Measurements from ENCODE around the gene DLG2. TPM values are rescaled to one million over a fixed set of nuclear protein-coding genes. Genes with fewer than 3 reads are reported as not detected.

Gene DLG2
- total and polyA plus RNA-seq, 2 of the 8 experiments (the other 6 are each of a cell fraction or from before 2014, with no cell fraction given) = 1.7 to 14.3 TPM

GRCh38 chr11:84165139-84165538 is 1462.0 kb downstream of the DLG2 start:
- H3K56ac ChIP-seq (replicated peaks; ENCODE audit: insufficient read length, low read depth, low read length) = no peak overlapping the region
- no peak overlapping the region for H3K4ac ChIP-seq (replicated peaks; ENCODE audit: insufficient read length, low read depth, low read length)
- H3K18ac ChIP-seq (ENCODE audit: extremely low read depth, low read length) = no peak overlapping the region
- H2BK5ac ChIP-seq (ENCODE audit: low read depth, low read length) = no peak overlapping the region
- H2AK5ac ChIP-seq (ENCODE audit: low read depth, low read length) = no peak overlapping the region
- no peak overlapping the region for H3K4me3 ChIP-seq (ENCODE audit: extremely low read depth in 1 of 4, insufficient read depth in 2 of 4, low read depth in 3 of 4, low read length in 4 of 4)
- no peaks in the 10 kb centered on the region for H3K9me3 ChIP-seq (ENCODE audit: insufficient read depth in 2 of 2, low read depth in 1 of 2, low read length in 1 of 2)
- no peak overlapping the region for H2BK20ac ChIP-seq (ENCODE audit: low read length)
- DNase-seq (ENCODE audit: low read depth in 1 of 2, low spot score in 2 of 2) = no peak
- H3K79me1 ChIP-seq (ENCODE audit: low read depth, low read length) = no peaks in the 10 kb centered on the region
- no peak overlapping the region for H3K14ac ChIP-seq (ENCODE audit: insufficient read length)
- no peak overlapping the region for H4K8ac ChIP-seq (ENCODE audit: extremely low read depth, insufficient read depth, low read length)
- H2BK15ac ChIP-seq (ENCODE audit: low read length) = no peak overlapping the region
- no peaks in the 10 kb centered on the region for H3K36me3 ChIP-seq (ENCODE audit: control insufficient read depth in 2 of 4, insufficient read depth in 4 of 4, low read length in 3 of 4)
- no peak overlapping the region for H3K23ac ChIP-seq (ENCODE audit: insufficient read length)
- H3K27ac ChIP-seq (ENCODE audit: low read depth, low read length) = no peak overlapping the region
- no peaks in the 10 kb centered on the region for H3K27me3 ChIP-seq (replicated peaks in 1 of 4; ENCODE audit: control insufficient read depth in 3 of 4, extremely low read depth in 1 of 4, insufficient read depth in 3 of 4, low read length in 3 of 4)
- no peak overlapping the region for H4K5ac ChIP-seq (ENCODE audit: insufficient read length, low read depth, low read length)
- H2BK120ac ChIP-seq (replicated peaks; ENCODE audit: low read depth, low read length) = no peak overlapping the region
- no peak for FAIRE-seq
- no peak overlapping the region for H2BK12ac ChIP-seq (ENCODE audit: low read depth, low read length)
- WGBS, 2 experiments (ENCODE audit: extremely low coverage in 1 of 2, insufficient coverage in 1 of 2, insufficient read length in 1 of 2, insufficient replicate concordance in 2 of 2, low coverage in 1 of 2, low lambda C conversion rate in 2 of 2, missing lambda C conversion rate in 1 of 2) = 78% methylated on average over 2 of the region's 2 CpGs; no CpG with 5 or more reads in 1 of the 2 experiments
- ChIA-PET POLR2A (ENCODE audit: partially characterized antibody) (interaction anchor here (0.6 kb wide), 1 partner anchor 83 kb away, joined by 3 read pairs; no protein-coding TSS in a partner anchor), CTCF (ENCODE audit: partially characterized antibody) (interaction anchor here (1.3 kb wide), 1 partner anchor 9 kb away, joined by 4 read pairs; no protein-coding TSS in a partner anchor)
- H3K79me2 ChIP-seq (ENCODE audit: control insufficient read depth in 1 of 2, insufficient read depth in 2 of 2, low read length in 2 of 2) = no peaks in the 10 kb centered on the region
- no peaks in the 10 kb centered on the region for H3K4me1 ChIP-seq (replicated peaks in 1 of 4; ENCODE audit: control insufficient read depth in 3 of 4, insufficient read depth in 4 of 4, low read length in 3 of 4)
- H4K91ac ChIP-seq (replicated peaks; ENCODE audit: insufficient read length, low read length) = no peak overlapping the region
- H3K4me2 ChIP-seq (ENCODE audit: insufficient read depth in 1 of 2, low read depth in 2 of 2, low read length in 2 of 2) = no peak overlapping the region
- H4K20me1 ChIP-seq (replicated peaks in 1 of 2; ENCODE audit: control insufficient read depth in 1 of 2, insufficient read depth in 2 of 2, low read length in 2 of 2) = no peaks in the 10 kb centered on the region
- H2AFZ ChIP-seq (ENCODE audit: low read length) = no peak overlapping the region
- H3K23me2 ChIP-seq (ENCODE audit: low read depth, low read length) = no peaks in the 10 kb centered on the region; the same call in 1 of the 2 replicates
- H3K9ac ChIP-seq (replicated peaks in 1 of 4; ENCODE audit: extremely low read depth in 1 of 4, low read depth in 3 of 4, low read length in 3 of 4) = no peak overlapping the region
- TF ChIP-seq TAF1 (IDR thresholded peaks at IDR 0.05; ENCODE audit: low read depth, low read length) (no peak), E2F6 (IDR thresholded peaks at IDR 0.05) (no peak), TAF7 (optimal IDR thresholded peaks at IDR 0.05; ENCODE audit: borderline replicate concordance, low read depth, low read length) (no peak), RBBP5 (IDR thresholded peaks at IDR 0.05; ENCODE audit: borderline replicate concordance, low read depth, low read length) (no peak), CTBP2 (IDR thresholded peaks at IDR 0.05; ENCODE audit: borderline replicate concordance, insufficient read depth, insufficient read length, low read length) (no peak), KDM1A (IDR thresholded peaks at IDR 0.05; ENCODE audit: borderline replicate concordance, low read length) (no peak), MAFK (IDR thresholded peaks at IDR 0.05; ENCODE audit: low read depth, low read length) (no peak), ZNF274 (IDR thresholded peaks at IDR 0.05; ENCODE audit: borderline replicate concordance, extremely low read depth, low read length) (no peak), SIN3A (conservative IDR thresholded peaks at IDR 0.05 in 1 of 2, IDR thresholded peaks at IDR 0.05 in 1 of 2; ENCODE audit: low read depth in 1 of 2, low read length in 2 of 2) (no peak), GABPA (IDR thresholded peaks at IDR 0.05; ENCODE audit: borderline replicate concordance, insufficient read depth, low read length) (no peak), SP1 (IDR thresholded peaks at IDR 0.05; ENCODE audit: low read depth, low read length) (no peak), NRF1 (IDR thresholded peaks at IDR 0.05; ENCODE audit: low read depth, low read length) (no peak), EP300 (IDR thresholded peaks at IDR 0.05; ENCODE audit: borderline replicate concordance in 1 of 2, low read depth in 2 of 2, low read length in 2 of 2) (no peak)
